IMR-90 (cell line): ENCODE results near the gene DCTD. TPM values are rescaled to one million over a fixed set of nuclear protein-coding genes. Genes with fewer than 3 reads are reported as not detected.

Experiments used
- ATAC-seq: fragments of 200-7000 bp; cut with Tn5 transposase; 2 replicates; pipeline ENCODE4 v1.9.1; 2020; ENCODE audit warnings: low read depth, mild to moderate bottlenecking, moderate library complexity
- BruUV-seq: library from RNA; stranded (reverse); fragments of 400-500 nt; replicated peaks from 2 replicates; lab custom pipeline; 2021; lab: Mats Ljungman, UMichigan
- CTCF ChIA-PET: fragments of 300-600 bp; formaldehyde crosslinking; extraction: SDS; loops from one replicate; lab custom pipeline; 2021; ENCODE audit warnings: antibody characterized with exemption; lab: Yijun Ruan, JAX
- POLR2A ChIA-PET: fragments of 300-600 bp; sonication (Branson Sonifier 250); formaldehyde crosslinking; loops from one replicate; lab custom pipeline; 2022; ENCODE audit warnings: antibody characterized with exemption; ENCODE audit not compliant: unreplicated experiment; lab: Charles Lee
- DNase-seq: peaks from one replicate; pipeline ENCODE4 v3.0.0; 2013
- H2AFZ ChIP-seq: replicated peaks from 2 replicates; pipeline ENCODE3; 2013; ENCODE audit warnings: low read length, mild to moderate bottlenecking; ENCODE audit not compliant: poor library complexity
- H2AK5ac ChIP-seq: 2 replicates; pipeline ENCODE4 v1.6.1; 2013; ENCODE audit warnings: low read depth, low read length, inconsistent platforms
- H2AK9ac ChIP-seq: replicated peaks from 2 replicates; pipeline ENCODE3; 2013; ENCODE audit warnings: mild to moderate bottlenecking, low read depth, low read length, moderate library complexity; ENCODE audit not compliant: poor library complexity
- H2BK120ac ChIP-seq: 2 replicates; pipeline ENCODE4 v1.6.1; 2013; ENCODE audit warnings: low read depth, low read length, inconsistent platforms
- H2BK15ac ChIP-seq: 3 replicates; pipeline ENCODE4 v1.6.1; 2013; ENCODE audit warnings: low read depth, low read length, inconsistent platforms
- H2BK20ac ChIP-seq: 2 replicates; pipeline ENCODE4 v1.6.1; 2013; ENCODE audit warnings: low read depth, mild to moderate bottlenecking, inconsistent platforms, low read length, moderate library complexity
- H2BK5ac ChIP-seq: 2 replicates; pipeline ENCODE4 v1.6.1; 2013; ENCODE audit warnings: mild to moderate bottlenecking, low read depth, low read length, inconsistent platforms; ENCODE audit not compliant: poor library complexity, severe bottlenecking
- H3K14ac ChIP-seq: replicated peaks from 2 replicates; pipeline ENCODE4 v1.6.1; 2013; ENCODE audit warnings: low read depth, low read length, inconsistent platforms
- H3K18ac ChIP-seq: 2 replicates; pipeline ENCODE4 v1.6.1; 2013; ENCODE audit warnings: low read depth, low read length, control low read depth
- H3K23ac ChIP-seq: 2 replicates; pipeline ENCODE4 v1.6.1; 2013; ENCODE audit warnings: low read depth, low read length, inconsistent platforms
- H3K27ac ChIP-seq: 2 replicates; pipeline ENCODE4 v1.5.1; 2013; ENCODE audit warnings: mild to moderate bottlenecking, control low read depth, low read length; ENCODE audit not compliant: insufficient read depth
- H3K27me3 ChIP-seq: 2 replicates; pipeline ENCODE4 v1.6.1; 2013; ENCODE audit warnings: low read length; ENCODE audit not compliant: control insufficient read depth, insufficient read depth
- H3K36me3 ChIP-seq: 2 replicates; pipeline ENCODE4 v1.6.1; 2013; ENCODE audit warnings: low read length, mixed read lengths; ENCODE audit not compliant: control insufficient read depth, insufficient read depth
- H3K4ac ChIP-seq: 2 replicates; pipeline ENCODE4 v1.6.1; 2013; ENCODE audit warnings: low read depth, low read length, inconsistent platforms
- H3K4me1 ChIP-seq: 2 replicates; pipeline ENCODE4 v1.6.1; 2013; ENCODE audit warnings: low read length, mixed read lengths; ENCODE audit not compliant: control insufficient read depth, insufficient read depth
- H3K4me2 ChIP-seq: 2 replicates; pipeline ENCODE4 v1.6.1; 2013; ENCODE audit warnings: low read depth, mild to moderate bottlenecking, control low read depth, low read length, moderate library complexity
- H3K4me3 ChIP-seq: 2 replicates; pipeline ENCODE4 v1.5.1; 2013; ENCODE audit warnings: low read depth, mild to moderate bottlenecking, control low read depth, low read length, moderate library complexity; ENCODE audit not compliant: insufficient read depth
- H3K56ac ChIP-seq: 2 replicates; pipeline ENCODE4 v1.6.1; 2013; ENCODE audit warnings: low read length, inconsistent platforms; ENCODE audit not compliant: insufficient read depth; ENCODE audit errors: extremely low read depth
- H3K79me1 ChIP-seq, 2 experiments: 2 replicates each; pipeline ENCODE4 v1.6.1; 2013; ENCODE audit warnings: low read length in 2 of 2, inconsistent platforms in 1 of 2, low read depth in 1 of 2
- H3K9ac ChIP-seq: 2 replicates; pipeline ENCODE4 v1.6.1; 2013; ENCODE audit warnings: low read depth, low read length, control low read depth
- H3K9me1 ChIP-seq: 2 replicates; pipeline ENCODE4 v1.6.1; 2013; ENCODE audit warnings: low read length, inconsistent platforms; ENCODE audit not compliant: insufficient read depth
- H3K9me3 ChIP-seq: 2 replicates; pipeline ENCODE4 v1.6.1; 2013; ENCODE audit warnings: low read length; ENCODE audit not compliant: control insufficient read depth, insufficient read depth
- H4K20me1 ChIP-seq: 2 replicates; pipeline ENCODE4 v1.6.1; 2013; ENCODE audit warnings: low read length, inconsistent platforms; ENCODE audit not compliant: insufficient read depth
- H4K5ac ChIP-seq: 2 replicates; pipeline ENCODE4 v1.6.1; 2013; ENCODE audit warnings: mild to moderate bottlenecking, low read depth, low read length, control low read depth
- H4K8ac ChIP-seq, 2 experiments: 2 replicates each; pipeline ENCODE4 v1.6.1; 2013; ENCODE audit warnings: low read depth in 2 of 2, low read length in 2 of 2, control low read depth in 1 of 2, inconsistent platforms in 1 of 2
- H4K91ac ChIP-seq: 2 replicates; pipeline ENCODE4 v1.6.1; 2013; ENCODE audit warnings: low read depth, low read length, inconsistent platforms; ENCODE audit not compliant: insufficient read depth
- BHLHE40 ChIP-seq: fragments of 150-350 bp; IDR thresholded peaks from 2 replicates; pipeline ENCODE4 v1.6.1; 2016; ENCODE audit warnings: mild to moderate bottlenecking, low read depth, low read length
- CHD1 ChIP-seq: IDR thresholded peaks from 2 replicates; pipeline ENCODE4 v1.6.1; 2012; ENCODE audit warnings: low read depth, low read length, improper control_type of control experiment
- FOS ChIP-seq: fragments of 150-350 bp; IDR thresholded peaks from 2 replicates; pipeline ENCODE4 v1.6.1; 2016; ENCODE audit warnings: low read depth, low read length
- MAFK ChIP-seq: IDR thresholded peaks from 2 replicates; pipeline ENCODE4 v1.6.1; 2012; ENCODE audit warnings: low read depth, low read length, improper control_type of control experiment
- MAZ ChIP-seq: IDR thresholded peaks from 2 replicates; pipeline ENCODE4 v1.6.1; 2012; ENCODE audit warnings: low read depth, mild to moderate bottlenecking, low read length, improper control_type of control experiment, moderate library complexity, borderline replicate concordance
- MXI1 ChIP-seq: IDR thresholded peaks from 2 replicates; pipeline ENCODE4 v1.6.1; 2012; ENCODE audit warnings: low read depth, mild to moderate bottlenecking, low read length, moderate library complexity, borderline replicate concordance
- NFE2L2 ChIP-seq: fragments of 150-350 bp; IDR thresholded peaks from 2 replicates; pipeline ENCODE4 v1.6.1; 2016; ENCODE audit warnings: low read depth, mild to moderate bottlenecking, low read length
- POLR2A ChIP-seq: IDR thresholded peaks from 2 replicates; pipeline ENCODE4 v1.6.1; 2012; ENCODE audit warnings: mild to moderate bottlenecking, low read depth, low read length
- RAD21 ChIP-seq: IDR thresholded peaks from 2 replicates; pipeline ENCODE4 v1.6.1; 2012; ENCODE audit warnings: low read length, improper control_type of control experiment
- RCOR1 ChIP-seq: IDR thresholded peaks from 2 replicates; pipeline ENCODE4 v1.6.1; 2012; ENCODE audit warnings: mild to moderate bottlenecking, low read length, improper control_type of control experiment; ENCODE audit not compliant: insufficient replicate concordance
- RFX5 ChIP-seq: IDR thresholded peaks from 2 replicates; pipeline ENCODE4 v1.8.0; 2012; ENCODE audit warnings: low read depth, mild to moderate bottlenecking, low read length, moderate library complexity
- SMC3 ChIP-seq: fragments of 150-350 bp; IDR thresholded peaks from 2 replicates; pipeline ENCODE4 v1.6.1; 2016; ENCODE audit warnings: low read depth, mild to moderate bottlenecking, antibody characterized with exemption, low read length, moderate library complexity
- WGBS, 2 experiments: methylation state at CpG; one replicate each; pipeline versions ENCODE4 v1.1.5 to v1.1.7; 2013; ENCODE audit warnings: missing lambda C conversion rate in 2 of 2; ENCODE audit not compliant: insufficient read length in 1 of 2; ENCODE audit errors: extremely low coverage in 2 of 2; 5-methylcytosine and 5-hydroxymethylcytosine counted together
- dilution Hi-C: fragments of 300-500 bp; cut with HindIII; formaldehyde crosslinking; loops from one replicate; pipeline ENCODE4 v1.14.3; 2018; ENCODE audit warnings: low sequenced_read_pairs; ENCODE audit not compliant: unreplicated experiment
- in situ Hi-C: fragments of 300-500 bp; cut with MboI; formaldehyde crosslinking; loops from 3 replicates; pipeline ENCODE4 v1.14.3; 2019; ENCODE audit warnings: low sequenced_read_pairs, inconsistent platforms, mixed read lengths
- intact Hi-C: fragments of 100-400 bp; cut with micrococcal nuclease; formaldehyde crosslinking; loops from 2 replicates; pipeline ENCODE4 v1.10.0; 2022
- polyA plus RNA-seq, 3 experiments: library from polyadenylated mRNA; depleted of rRNA; stranded (reverse); fragments of >200 nt; gene quantifications; 2 replicates each; pipeline ENCODE4 v1.2.3, GENCODE V29; 2012; ENCODE audit warnings: low replicate concordance in 1 of 3
- total RNA-seq: library from RNA; depleted of rRNA; stranded (reverse); fragments of >200 nt; gene quantifications from 2 replicates; pipeline ENCODE4 v1.2.3, GENCODE V29; 2012
- TF ChIP-seq, protein P1 (sequence below): conservative IDR thresholded peaks from 2 replicates; pipeline ENCODE4 v1.5.1; 2012; ENCODE audit warnings: mild to moderate bottlenecking, low read depth, low read length, improper control_type of control experiment
- TF ChIP-seq, protein P2 (sequence below): fragments of 150-350 bp; IDR thresholded peaks from 2 replicates; pipeline ENCODE4 v1.6.1; 2017; ENCODE audit warnings: mild to moderate bottlenecking, antibody characterized with exemption, low read length, low read depth
- TF ChIP-seq, protein P3 (sequence below): fragments of 150-350 bp; IDR thresholded peaks from 2 replicates; pipeline ENCODE4 v1.6.1; 2016; ENCODE audit warnings: low read depth, mild to moderate bottlenecking, low read length, moderate library complexity, borderline replicate concordance

DCTD gene
- total and polyA plus RNA-seq, 2 of the 4 experiments (the other 2 are of a cell fraction): 90.3 to 127 TPM

DNA sequence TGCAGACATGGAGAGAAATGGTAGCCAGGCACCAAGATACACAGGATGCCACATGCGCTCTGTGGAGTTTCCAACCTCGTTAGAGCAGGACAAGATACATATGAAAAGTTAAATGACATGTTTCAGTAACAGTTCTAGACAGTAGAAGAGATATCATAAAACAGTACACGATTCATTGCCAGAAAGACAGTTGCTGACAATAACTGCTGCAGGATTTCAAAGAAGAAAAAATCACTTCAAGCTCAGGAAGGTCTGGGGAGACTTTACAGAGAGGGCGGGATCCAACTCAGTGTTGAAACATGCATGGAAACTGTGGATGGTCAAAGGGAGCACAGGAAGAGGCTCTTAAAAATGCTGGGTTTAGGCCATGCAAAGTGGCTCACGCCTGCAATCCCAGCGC is 31.0 kb downstream of the DCTD start:
- intact Hi-C loops: no loop called here
- Histone ChIP-seq H4K20me1 (no peaks in the 10 kb centered on the region), H2AK9ac (no peak overlapping the region), H3K56ac (no peak overlapping the region), H3K4me1 (no peaks in the 10 kb centered on the region; the same call in 1 of the 2 replicates), H2BK15ac (no peak overlapping the region), H3K9me1 (no peaks in the 10 kb centered on the region), H3K79me1 (peaks cover 0 to 20% of the 10 kb centered on the region in 2 experiments; a peak in 3 of 4 replicates), H4K5ac (no peak overlapping the region), H3K9me3 (no peaks in the 10 kb centered on the region; the same call in 1 of the 2 replicates), H3K14ac (no peak overlapping the region), H3K4ac (no peak overlapping the region), H2AFZ (no peak overlapping the region), H3K9ac (no peak overlapping the region), H3K23ac (no peak overlapping the region), H3K27me3 (no peaks in the 10 kb centered on the region), H3K18ac (no peak overlapping the region), H3K4me2 (no peak overlapping the region), H3K4me3 (no peak overlapping the region), H3K27ac (no peak overlapping the region), H4K8ac (no peak overlapping the region), H2AK5ac (no peak overlapping the region), H2BK20ac (no peak overlapping the region), H3K36me3 (peaks cover 30% of the 10 kb centered on the region), H2BK120ac (no peak overlapping the region), H4K91ac (no peak overlapping the region), H2BK5ac (no peak overlapping the region)
- ChIA-PET CTCF (no interaction called here), POLR2A (no interaction called here)
- DNase-seq: no peak
- 100% methylated on average over 1 of the region's 6 CpGs; no CpG with 5 or more reads in 1 of the 2 experiments for WGBS, 2 experiments
- no TSS peak for BruUV-seq
- TF ChIP-seq CHD1 (no peak), RAD21 (no peak), MAZ (no peak), RFX5 (no peak), FOS (no peak), MXI1 (no peak), RCOR1 (no peak), MAFK (no peak), BHLHE40 (no peak), POLR2A (no peak), SMC3 (no peak), NFE2L2 (no peak)
- TF ChIP-seq, protein P1, sequence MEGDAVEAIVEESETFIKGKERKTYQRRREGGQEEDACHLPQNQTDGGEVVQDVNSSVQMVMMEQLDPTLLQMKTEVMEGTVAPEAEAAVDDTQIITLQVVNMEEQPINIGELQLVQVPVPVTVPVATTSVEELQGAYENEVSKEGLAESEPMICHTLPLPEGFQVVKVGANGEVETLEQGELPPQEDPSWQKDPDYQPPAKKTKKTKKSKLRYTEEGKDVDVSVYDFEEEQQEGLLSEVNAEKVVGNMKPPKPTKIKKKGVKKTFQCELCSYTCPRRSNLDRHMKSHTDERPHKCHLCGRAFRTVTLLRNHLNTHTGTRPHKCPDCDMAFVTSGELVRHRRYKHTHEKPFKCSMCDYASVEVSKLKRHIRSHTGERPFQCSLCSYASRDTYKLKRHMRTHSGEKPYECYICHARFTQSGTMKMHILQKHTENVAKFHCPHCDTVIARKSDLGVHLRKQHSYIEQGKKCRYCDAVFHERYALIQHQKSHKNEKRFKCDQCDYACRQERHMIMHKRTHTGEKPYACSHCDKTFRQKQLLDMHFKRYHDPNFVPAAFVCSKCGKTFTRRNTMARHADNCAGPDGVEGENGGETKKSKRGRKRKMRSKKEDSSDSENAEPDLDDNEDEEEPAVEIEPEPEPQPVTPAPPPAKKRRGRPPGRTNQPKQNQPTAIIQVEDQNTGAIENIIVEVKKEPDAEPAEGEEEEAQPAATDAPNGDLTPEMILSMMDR: no peak
- TF ChIP-seq, protein P2, sequence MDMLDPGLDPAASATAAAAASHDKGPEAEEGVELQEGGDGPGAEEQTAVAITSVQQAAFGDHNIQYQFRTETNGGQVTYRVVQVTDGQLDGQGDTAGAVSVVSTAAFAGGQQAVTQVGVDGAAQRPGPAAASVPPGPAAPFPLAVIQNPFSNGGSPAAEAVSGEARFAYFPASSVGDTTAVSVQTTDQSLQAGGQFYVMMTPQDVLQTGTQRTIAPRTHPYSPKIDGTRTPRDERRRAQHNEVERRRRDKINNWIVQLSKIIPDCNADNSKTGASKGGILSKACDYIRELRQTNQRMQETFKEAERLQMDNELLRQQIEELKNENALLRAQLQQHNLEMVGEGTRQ: no peak
- TF ChIP-seq, protein P3, sequence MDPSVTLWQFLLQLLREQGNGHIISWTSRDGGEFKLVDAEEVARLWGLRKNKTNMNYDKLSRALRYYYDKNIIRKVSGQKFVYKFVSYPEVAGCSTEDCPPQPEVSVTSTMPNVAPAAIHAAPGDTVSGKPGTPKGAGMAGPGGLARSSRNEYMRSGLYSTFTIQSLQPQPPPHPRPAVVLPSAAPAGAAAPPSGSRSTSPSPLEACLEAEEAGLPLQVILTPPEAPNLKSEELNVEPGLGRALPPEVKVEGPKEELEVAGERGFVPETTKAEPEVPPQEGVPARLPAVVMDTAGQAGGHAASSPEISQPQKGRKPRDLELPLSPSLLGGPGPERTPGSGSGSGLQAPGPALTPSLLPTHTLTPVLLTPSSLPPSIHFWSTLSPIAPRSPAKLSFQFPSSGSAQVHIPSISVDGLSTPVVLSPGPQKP: no peak
- ATAC-seq: no peak
- dilution Hi-C loops: no loop called here
- in situ Hi-C loops: no loop called here
